Stomach (tissue), 9 donors: Measurements from ENCODE around the gene METTL15. TPM values are rescaled to one million over a fixed set of nuclear protein-coding genes. Genes with fewer than 3 reads are reported as not detected.

Experiments used
- DNase-seq, 2 donors: peaks; one replicate each; pipeline versions ENCODE4 v3.0.0 to v3.0.0-alpha.2; 2013 to 2019
- H3K27ac ChIP-seq, 5 donors: fragments of 200-600 bp in 4 of 5; sonication (generic) in 4 of 5; one replicate each; pipeline ENCODE4 v1.5.1; 2013 to 2019; ENCODE audit warnings: mild to moderate bottlenecking in 1 of 5, moderate library complexity in 1 of 5
- H3K27me3 ChIP-seq, 3 donors: fragments of 200-600 bp; sonication (generic); one replicate each; pipeline ENCODE4 v1.5.1; 2017 to 2019; ENCODE audit warnings: mixed run types in 1 of 3
- H3K36me3 ChIP-seq, 4 donors: fragments of 200-600 bp; sonication (generic); 1 replicate in 3 of 4; 2 replicates in 1 of 4; pipeline ENCODE4 v1.5.1; 2016 to 2019
- H3K4me1 ChIP-seq, 4 donors: fragments of 200-600 bp; sonication (generic); one replicate each; pipeline ENCODE4 v1.5.1; 2016 to 2019
- H3K4me3 ChIP-seq, 4 donors: fragments of 200-600 bp; sonication (generic) in 3 of 4; one replicate each; pipeline ENCODE4 v1.5.1; 2016 to 2019; ENCODE audit warnings: mild to moderate bottlenecking in 1 of 4
- H3K9me3 ChIP-seq, 4 donors: fragments of 200-600 bp; sonication (generic); one replicate each; pipeline ENCODE4 v1.5.1; 2016 to 2019
- CTCF ChIP-seq, 7 experiments: fragments of 450-650 bp in 4 of 7; fragments of 200-600 bp in 3 of 7; sonication (generic) in 3 of 7; IDR thresholded peaks; one replicate each; pipeline ENCODE4 v1.5.1; 2016 to 2019; ENCODE audit warnings: antibody characterized with exemption in 7 of 7, control low read depth in 2 of 7, mild to moderate bottlenecking in 1 of 7
- EP300 ChIP-seq: sonication (generic); formaldehyde crosslinking; IDR thresholded peaks from one replicate; pipeline ENCODE4 v1.6.1; 2017; ENCODE audit warnings: antibody characterized with exemption
- POLR2A ChIP-seq, 4 donors: fragments of 450-650 bp; IDR thresholded peaks; one replicate each; pipeline ENCODE4 v1.6.1; 2016; ENCODE audit warnings: antibody characterized with exemption in 4 of 4, control low read depth in 2 of 4, mild to moderate bottlenecking in 1 of 4, moderate library complexity in 1 of 4
- POLR2AphosphoS5 ChIP-seq, 3 donors: sonication (generic); formaldehyde crosslinking; IDR thresholded peaks; one replicate each; pipeline ENCODE4 v1.6.1; 2016; ENCODE audit warnings: antibody characterized with exemption in 3 of 3
- WGBS, 5 donors: extraction: QIAGEN DNeasy Blood & Tissue Kit in 3 of 5; methylation state at CpG; one replicate each; pipeline versions ENCODE4 v1.1.5 to v1.1.7; 2013 to 2018; 5-methylcytosine and 5-hydroxymethylcytosine counted together
- intact Hi-C: fragments of 100-400 bp; cut with DNase I; formaldehyde crosslinking; loops from one replicate; pipeline ENCODE4 v1.15.1; 2023; ENCODE audit warnings: low total_unique reads
- polyA plus RNA-seq, 3 donors: library from polyadenylated mRNA; stranded (reverse); fragments of 200-250 nt; gene quantifications; one replicate each; pipeline ENCODE4 v1.2.3, GENCODE V29; 2013
- total RNA-seq, 5 donors: library from RNA; depleted of rRNA; stranded (reverse); fragments of >200 nt; gene quantifications; one replicate each; pipeline versions ENCODE4 v1.1.0 to v1.2.3, GENCODE V29; 2014 to 2016
- donor health status: healthy with polysubstance abuse.
- donor health status: Bipolar disorder and iron deficiency.
- donor health status: healthy.

The METTL15 gene
- total and polyA plus RNA-seq, 8 donors, result 0.58 to 21.7 (median 8.7) TPM

- intact Hi-C loops, result no loop called here
- Histone ChIP-seq H3K36me3 (peaks cover 0 to under 1% (median 0%) of the 10 kb centered on the region in 4 donors), H3K4me3 (no peak overlapping the region), H3K9me3 (peaks cover 0 to under 1% (median 0%) of the 10 kb centered on the region in 4 donors), H3K27ac (no peak overlapping the region), H3K4me1 (no peaks in the 10 kb centered on the region), H3K27me3 (no peaks in the 10 kb centered on the region)
- TF ChIP-seq POLR2AphosphoS5 (IDR thresholded peaks at IDR 0.05) (no peak), POLR2A (IDR thresholded peaks at IDR 0.05) (no peak), EP300 (no peak), CTCF (IDR thresholded peaks at IDR 0.05) (no peak)
- no peak for DNase-seq
- WGBS, 5 donors, result 56 to 85% (median 68%) methylated on average over 2 of the region's 2 CpGs
Measured at GRCh38 chr11:28146123-28146751, 38.0 kb downstream of the METTL15 start.

- no peak overlapping the region for H3K27ac ChIP-seq
- intact Hi-C loops, result no loop called here
- TF ChIP-seq CTCF (IDR thresholded peaks at IDR 0.05) (no peak), EP300 (no peak), POLR2AphosphoS5 (IDR thresholded peaks at IDR 0.05) (no peak), POLR2A (IDR thresholded peaks at IDR 0.05) (no peak)
- 95 to 100% (median 100%) methylated on average over 2 of the region's 2 CpGs for WGBS, 5 donors
- no peak for DNase-seq
- no peak overlapping the region for H3K4me3 ChIP-seq
- no peaks in the 10 kb centered on the region for H3K4me1 ChIP-seq
- peaks cover 2 to 13% (median 11%) of the 10 kb centered on the region in 4 donors for H3K36me3 ChIP-seq
- H3K9me3 ChIP-seq, result no peaks in the 10 kb centered on the region
- H3K27me3 ChIP-seq, result no peaks in the 10 kb centered on the region
Measured at GRCh38 chr11:28152743-28153142, 44.6 kb downstream of the METTL15 start.

GRCh38 chr11:28153586-28153985, 45.4 kb downstream of the METTL15 start:
- intact Hi-C loops, result no loop called here
- no peak for DNase-seq
- Histone ChIP-seq H3K27me3 (no peaks in the 10 kb centered on the region), H3K36me3 (peaks cover 10 to 22% (median 20%) of the 10 kb centered on the region in 4 donors), H3K9me3 (no peaks in the 10 kb centered on the region), H3K27ac (no peak overlapping the region), H3K4me1 (no peaks in the 10 kb centered on the region), H3K4me3 (no peak overlapping the region)
- 93 to 100% (median 98%) methylated on average over 2 of the region's 2 CpGs for WGBS, 5 donors
- TF ChIP-seq POLR2A (IDR thresholded peaks at IDR 0.05), result no peak
- TF ChIP-seq EP300, result no peak
- no peak for TF ChIP-seq CTCF (IDR thresholded peaks at IDR 0.05)
- TF ChIP-seq POLR2AphosphoS5 (IDR thresholded peaks at IDR 0.05), result no peak

- Histone ChIP-seq H3K9me3 (no peaks in the 10 kb centered on the region), H3K4me3 (no peak overlapping the region), H3K4me1 (no peaks in the 10 kb centered on the region), H3K27me3 (no peaks in the 10 kb centered on the region), H3K36me3 (peaks cover 0 to 14% (median 4%) of the 10 kb centered on the region in 4 donors), H3K27ac (no peak overlapping the region)
- TF ChIP-seq POLR2A (IDR thresholded peaks at IDR 0.05), result no peak
- TF ChIP-seq CTCF (IDR thresholded peaks at IDR 0.05), result no peak
- TF ChIP-seq EP300, result no peak
- intact Hi-C loops, result no loop called here
- no peak for DNase-seq
- 83 to 92% (median 87%) methylated on average over 2 of the region's 2 CpGs for WGBS, 5 donors
Measured at GRCh38 chr11:28168718-28169117, 60.5 kb downstream of the METTL15 start.
